ENCODE measurements around the gene THBS4.

The THBS4 gene

GRCh38 chr5:80026841-80027240, 8.3 kb upstream of the THBS4 start:
- Histone ChIP-seq H3K4me1 (no peaks in the 10 kb centered on the region), H3K27ac (no peak overlapping the region), H3K27me3 (no peaks in the 10 kb centered on the region), H3K4me3 (no peak overlapping the region), H3K9me3 (no peaks in the 10 kb centered on the region), H3K36me3 (no peaks in the 10 kb centered on the region)
- TF ChIP-seq CTCF (IDR thresholded peaks at IDR 0.05), result no peak
- DNase-seq, result no peak
- intact Hi-C loops (cut with DNase I; ENCODE audit: low total_unique reads), result no loop called here

GRCh38 chr5:80031109-80031508, 4.0 kb upstream of the THBS4 start:
- DNase-seq, result no peak
- no peaks in the 10 kb centered on the region for H3K9me3 ChIP-seq
- peaks cover 0 to 11% (median 4%) of the 10 kb centered on the region in 4 donors for H3K4me1 ChIP-seq
- no peaks in the 10 kb centered on the region for H3K36me3 ChIP-seq
- no peak overlapping the region for H3K27ac ChIP-seq
- H3K27me3 ChIP-seq, result peaks cover 0 to 36% of the 10 kb centered on the region in 2 donors
- TF ChIP-seq CTCF (IDR thresholded peaks at IDR 0.05), result no peak
- H3K4me3 ChIP-seq, result no peak overlapping the region
- intact Hi-C loops (cut with DNase I; ENCODE audit: low total_unique reads), result no loop called here

DNA sequence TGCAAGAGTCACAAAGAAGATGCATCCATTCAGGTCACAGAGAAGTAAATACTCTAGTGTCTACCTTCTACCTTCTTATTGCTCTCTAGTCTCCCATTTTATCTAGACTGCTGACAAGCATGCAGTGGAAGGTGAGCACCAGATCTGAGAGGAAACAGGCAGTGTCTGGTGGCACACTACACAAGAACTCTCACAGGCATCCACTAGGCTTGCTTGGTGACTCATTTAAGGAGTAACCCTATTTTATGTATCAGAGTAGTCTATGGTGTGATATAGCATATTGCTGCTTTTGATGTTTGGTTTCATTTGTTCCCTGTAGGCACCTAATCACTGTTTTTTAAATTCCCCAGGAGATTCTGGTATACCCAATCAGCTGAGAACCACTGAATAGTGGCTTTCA, 1.6 kb upstream of the THBS4 start:
- DNase-seq, result no peak
- Histone ChIP-seq H3K4me3 (no peak overlapping the region), H3K9me3 (no peaks in the 10 kb centered on the region), H3K36me3 (no peaks in the 10 kb centered on the region), H3K27me3 (peaks cover 0 to 40% of the 10 kb centered on the region in 2 donors), H3K4me1 (peaks cover 0 to 11% (median 4%) of the 10 kb centered on the region in 4 donors), H3K27ac (no peak overlapping the region)
- TF ChIP-seq CTCF (IDR thresholded peaks at IDR 0.05), result no peak
- intact Hi-C loops (cut with DNase I; ENCODE audit: low total_unique reads), result no loop called here

DNA sequence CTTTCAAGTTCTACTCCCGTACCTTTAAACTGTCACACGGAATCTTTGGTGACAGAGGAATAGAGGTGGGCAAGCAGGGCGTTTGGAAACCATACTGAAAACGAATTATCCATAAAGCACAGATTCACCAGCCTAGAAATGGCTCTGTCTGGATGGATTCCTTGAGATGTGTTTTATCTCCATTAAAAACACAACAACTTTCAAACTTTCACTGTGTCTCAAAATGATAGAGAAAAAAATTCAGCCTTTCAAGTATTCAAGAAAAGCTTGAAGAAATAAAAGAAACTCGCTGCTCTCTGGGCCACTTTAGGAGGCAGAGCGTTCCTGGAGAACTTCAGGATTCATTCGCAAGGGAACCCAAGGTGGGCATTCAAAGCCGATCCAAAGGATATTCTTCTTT, 589 bp upstream of the THBS4 start:
- no peak for TF ChIP-seq CTCF (IDR thresholded peaks at IDR 0.05)
- no peak overlapping the region for H3K4me3 ChIP-seq
- H3K27ac ChIP-seq, result no peak overlapping the region
- peaks cover 0 to 40% of the 10 kb centered on the region in 2 donors for H3K27me3 ChIP-seq
- H3K9me3 ChIP-seq, result no peaks in the 10 kb centered on the region
- no peaks in the 10 kb centered on the region for H3K36me3 ChIP-seq
- intact Hi-C loops (cut with DNase I; ENCODE audit: low total_unique reads), result no loop called here
- no peak for DNase-seq
- H3K4me1 ChIP-seq, result peaks cover 0 to 11% (median 4%) of the 10 kb centered on the region in 4 donors

GRCh38 chr5:80035839-80036238, 691 bp downstream of the THBS4 start:
- no peaks in the 10 kb centered on the region for H3K36me3 ChIP-seq
- peaks cover 0 to 43% of the 10 kb centered on the region in 2 donors for H3K27me3 ChIP-seq
- no peaks in the 10 kb centered on the region for H3K9me3 ChIP-seq
- DNase-seq, result no peak
- peaks cover 0 to 11% (median 4%) of the 10 kb centered on the region in 4 donors for H3K4me1 ChIP-seq
- intact Hi-C loops (cut with DNase I; ENCODE audit: low total_unique reads), result no loop called here
- no peak overlapping the region for H3K27ac ChIP-seq
- H3K4me3 ChIP-seq, result no peak overlapping the region
- no peak for TF ChIP-seq CTCF (IDR thresholded peaks at IDR 0.05)

- Histone ChIP-seq H3K27ac (no peak overlapping the region), H3K36me3 (no peaks in the 10 kb centered on the region), H3K4me1 (peaks cover 0 to 11% (median 4%) of the 10 kb centered on the region in 4 donors), H3K9me3 (no peaks in the 10 kb centered on the region), H3K4me3 (no peak overlapping the region), H3K27me3 (peaks cover 0 to 43% of the 10 kb centered on the region in 2 donors)
- no peak for TF ChIP-seq CTCF (IDR thresholded peaks at IDR 0.05)
- no peak for DNase-seq
- intact Hi-C loops (cut with DNase I; ENCODE audit: low total_unique reads), result no loop called here
Observed at GRCh38 chr5:80036615-80037014, 1.5 kb downstream of the THBS4 start.
